ENCODE measurements around the gene ATP11A.

- TF ChIP-seq CTCF (conservative IDR thresholded peaks at IDR 0.05; ENCODE audit: low read depth, low read length) (no peak), EZH2 (IDR thresholded peaks at IDR 0.05; ENCODE audit: borderline replicate concordance, low read depth, low read length, poor library complexity, severe bottlenecking) (no peak)
Observed at GRCh38 chr13:112754281-112755025, 64.6 kb downstream of the ATP11A start.
